Right lobe of liver (tissue), 6 donors: ENCODE measurements around the gene PDE6B. TPM values are rescaled to one million over a fixed set of nuclear protein-coding genes. Genes with fewer than 3 reads are reported as not detected.
A peak's percentile ranks its signal among the peaks of the same experiment; 100 is the strongest.
"Not testable (repeated sequence)": the region's sequence is repeated elsewhere in the genome, so short reads cannot be mapped to it uniquely, and the experiment has no call there.

ENCODE experiments used
- ATAC-seq, 4 donors: fragments of 200-7000 bp; cut with Tn5 transposase; one replicate each; pipeline ENCODE4 v1.9.1; 2020; ENCODE audit warnings: mild to moderate bottlenecking in 4 of 4, moderate library complexity in 4 of 4
- DNase-seq, 3 donors: peaks; one replicate each; pipeline ENCODE4 v3.0.0-alpha.2; 2020
- H3K27ac ChIP-seq, 3 donors: fragments of 200-600 bp; one replicate each; pipeline ENCODE4 v1.8.0; 2022
- H3K27me3 ChIP-seq, 2 donors: fragments of 200-600 bp; one replicate each; pipeline ENCODE4 v1.8.0; 2022
- H3K36me3 ChIP-seq, 4 donors: fragments of 200-600 bp; sonication (generic) in 1 of 4; one replicate each; pipeline versions ENCODE4 v1.5.1 to v1.8.0; 2017 to 2022; ENCODE audit warnings: control low read depth in 1 of 4
- H3K4me1 ChIP-seq, 4 donors: fragments of 200-600 bp; sonication (generic) in 1 of 4; one replicate each; pipeline versions ENCODE4 v1.5.1 to v1.8.0; 2017 to 2022; ENCODE audit warnings: control low read depth in 1 of 4
- H3K4me3 ChIP-seq, 3 donors: fragments of 200-600 bp; one replicate each; pipeline ENCODE4 v1.8.0; 2022
- H3K9me3 ChIP-seq, 4 donors: fragments of 200-600 bp; sonication (generic) in 1 of 4; one replicate each; pipeline versions ENCODE4 v1.5.1 to v1.8.0; 2017 to 2022; ENCODE audit warnings: control low read depth in 1 of 4
- CTCF ChIP-seq, 4 donors: fragments of 200-600 bp in 3 of 4; fragments of 450-650 bp in 1 of 4; IDR thresholded peaks; one replicate each; pipeline versions ENCODE4 v1.5.1 to v1.8.0; 2016 to 2022; ENCODE audit warnings: antibody characterized with exemption in 4 of 4, mild to moderate bottlenecking in 2 of 4
- POLR2A ChIP-seq: fragments of 450-650 bp; IDR thresholded peaks from one replicate; pipeline ENCODE4 v1.6.1; 2017; ENCODE audit warnings: antibody characterized with exemption, mild to moderate bottlenecking
- WGBS: methylation state at CpG from one replicate; pipeline ENCODE4 v1.1.6; 2018; ENCODE audit warnings: low coverage, low lambda C conversion rate; ENCODE audit not compliant: insufficient coverage; ENCODE audit errors: missing lambda C conversion rate; 5-methylcytosine and 5-hydroxymethylcytosine counted together
- intact Hi-C, 2 donors: fragments of 100-400 bp; cut with DNase I; formaldehyde crosslinking; loops; one replicate each; pipeline versions ENCODE4 v1.11.2 to v1.14.1; 2022
- total RNA-seq, 6 experiments: library from RNA; depleted of rRNA in 2 of 6; stranded (reverse); fragments of >200 nt in 2 of 6; fragmentation: NEBNext Ultra II Directional in 3 of 6; extraction: Animal tissue kit (Norgen Biotek cat#: 25700) in 3 of 6; gene quantifications; one replicate each; pipeline versions ENCODE4 v1.1.0 to v1.2.4, GENCODE V29; 2016 to 2023
- donor health status: DM: no; HTN: yes; CAD: no.
- donor health status: DM: no; HTN: no; CAD: no.
- donor health status: DM: no; HTN: no; CAD: no.
- donor health status: DM: no; HTN: yes; CAD: no.
- donor health status: DM: no; HTN: yes; CAD: no.

PDE6B gene
- total RNA-seq, 6 experiments from 2014 or later = 0.24 to 1.9 (median 0.76) TPM; not detected in 1

- intact Hi-C loops = no loop called here
- 69% methylated on average over 9 of the region's 32 CpGs for WGBS
- no peak overlapping the region for H3K4me3 ChIP-seq
- H3K36me3 ChIP-seq = no peaks in the 10 kb centered on the region
- ATAC-seq (no peak), DNase-seq (peak; percentile 10 to 33 (median 30))
- H3K4me1 ChIP-seq = no peaks in the 10 kb centered on the region
- H3K27ac ChIP-seq = no peak overlapping the region
- no peak for TF ChIP-seq POLR2A
- TF ChIP-seq CTCF (IDR thresholded peaks at IDR 0.05) = no peak
- no peaks in the 10 kb centered on the region for H3K9me3 ChIP-seq
- H3K27me3 ChIP-seq = no peaks in the 10 kb centered on the region
Measured at GRCh38 chr4:637536-638280, 12.3 kb downstream of the PDE6B start.

DNA sequence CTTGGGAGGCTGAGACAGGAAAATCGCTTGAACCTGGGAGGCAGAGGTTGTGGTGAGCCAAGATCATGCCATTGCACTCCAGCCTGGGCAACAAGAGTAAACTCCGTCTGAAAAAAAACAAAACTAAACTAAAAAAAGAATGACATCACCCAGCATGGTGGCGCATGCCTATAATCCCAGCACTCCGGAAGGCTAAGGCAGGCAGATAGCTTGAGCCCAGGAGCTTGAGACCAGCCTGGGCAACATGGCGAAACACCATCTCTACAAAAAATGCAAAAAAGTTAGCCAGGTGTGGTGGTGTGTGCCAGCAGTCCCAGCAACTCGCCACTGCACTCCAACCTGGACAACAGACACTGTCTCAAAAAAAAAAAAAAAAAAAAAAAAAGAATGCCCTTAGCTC, 17.0 kb downstream of the PDE6B start:
- H3K27me3 ChIP-seq, H3K36me3 ChIP-seq, ATAC-seq, H3K4me1 ChIP-seq, H3K4me3 ChIP-seq, H3K9me3 ChIP-seq, DNase-seq, intact Hi-C loops, H3K27ac ChIP-seq: not testable (repeated sequence)
- WGBS = 58% methylated on average over 5 of the region's 6 CpGs

GRCh38 chr4:646460-646859, 21.1 kb downstream of the PDE6B start:
- no peaks in the 10 kb centered on the region for H3K9me3 ChIP-seq
- ATAC-seq (no peak), DNase-seq (peak in 1 of 3 donors; percentile 41)
- intact Hi-C loops = no loop called here
- no peaks in the 10 kb centered on the region for H3K27me3 ChIP-seq
- no peaks in the 10 kb centered on the region for H3K4me1 ChIP-seq
- H3K4me3 ChIP-seq = no peak overlapping the region
- no peak overlapping the region for H3K27ac ChIP-seq
- no peaks in the 10 kb centered on the region for H3K36me3 ChIP-seq
- WGBS = 23% methylated on average over 30 of the region's 32 CpGs
- no peak for TF ChIP-seq POLR2A
- no peak for TF ChIP-seq CTCF (IDR thresholded peaks at IDR 0.05)

DNA sequence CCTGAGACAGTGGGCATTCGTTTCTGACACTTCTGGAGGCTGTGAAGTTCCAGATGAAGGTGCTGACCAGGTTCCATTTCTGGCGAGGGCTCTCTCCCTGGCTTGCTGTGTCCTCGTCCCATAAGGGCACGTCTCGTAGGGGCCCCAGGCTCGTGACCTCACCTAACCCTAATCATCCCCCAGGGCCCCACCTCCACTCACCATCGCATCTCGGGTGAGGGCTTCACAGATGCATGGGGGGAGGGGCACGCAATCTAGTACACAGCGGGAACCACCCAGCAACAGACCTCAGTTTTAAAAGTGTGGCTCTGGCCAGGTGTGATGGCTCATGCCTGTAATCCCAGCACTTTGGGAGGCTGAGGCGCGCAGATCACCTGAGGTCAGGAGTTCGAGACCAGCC, 22.1 kb downstream of the PDE6B start:
- WGBS = 41% methylated on average over 7 of the region's 13 CpGs
- Histone ChIP-seq H3K36me3 (no peaks in the 10 kb centered on the region), H3K4me1 (no peaks in the 10 kb centered on the region), H3K9me3 (no peaks in the 10 kb centered on the region), H3K27me3 (no peaks in the 10 kb centered on the region), H3K4me3 (no peak overlapping the region), H3K27ac (no peak overlapping the region)
- ATAC-seq (no peak), DNase-seq (peak in 1 of 3 donors; percentile 25)
- intact Hi-C loops = no loop called here
- TF ChIP-seq CTCF (IDR thresholded peaks at IDR 0.05) (no peak), POLR2A (no peak)

- Histone ChIP-seq H3K27me3 (no peaks in the 10 kb centered on the region), H3K36me3 (no peaks in the 10 kb centered on the region), H3K9me3 (no peaks in the 10 kb centered on the region), H3K27ac (no peak overlapping the region), H3K4me3 (no peak overlapping the region), H3K4me1 (no peaks in the 10 kb centered on the region)
- TF ChIP-seq POLR2A (no peak), CTCF (IDR thresholded peaks at IDR 0.05) (no peak)
- peak in 1 of 3 donors; percentile 46 for DNase-seq
- WGBS = 40% methylated on average over 3 of the region's 28 CpGs
- intact Hi-C loops = no loop called here
- ATAC-seq = no peak
Measured at GRCh38 chr4:648579-649292, 23.4 kb downstream of the PDE6B start.
